NCI-H774 (cell line): ENCODE measurements around the gene ACRV1.
"Not testable (repeated sequence)": the region's sequence is repeated elsewhere in the genome, so short reads cannot be mapped to it uniquely, and the experiment has no call there.

Source experiments
- DNase-seq: peaks from one replicate; lab custom pipeline; 2025; lab: John Stamatoyannopoulos, UW

The ACRV1 gene, protein sequence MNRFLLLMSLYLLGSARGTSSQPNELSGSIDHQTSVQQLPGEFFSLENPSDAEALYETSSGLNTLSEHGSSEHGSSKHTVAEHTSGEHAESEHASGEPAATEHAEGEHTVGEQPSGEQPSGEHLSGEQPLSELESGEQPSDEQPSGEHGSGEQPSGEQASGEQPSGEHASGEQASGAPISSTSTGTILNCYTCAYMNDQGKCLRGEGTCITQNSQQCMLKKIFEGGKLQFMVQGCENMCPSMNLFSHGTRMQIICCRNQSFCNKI

DNA sequence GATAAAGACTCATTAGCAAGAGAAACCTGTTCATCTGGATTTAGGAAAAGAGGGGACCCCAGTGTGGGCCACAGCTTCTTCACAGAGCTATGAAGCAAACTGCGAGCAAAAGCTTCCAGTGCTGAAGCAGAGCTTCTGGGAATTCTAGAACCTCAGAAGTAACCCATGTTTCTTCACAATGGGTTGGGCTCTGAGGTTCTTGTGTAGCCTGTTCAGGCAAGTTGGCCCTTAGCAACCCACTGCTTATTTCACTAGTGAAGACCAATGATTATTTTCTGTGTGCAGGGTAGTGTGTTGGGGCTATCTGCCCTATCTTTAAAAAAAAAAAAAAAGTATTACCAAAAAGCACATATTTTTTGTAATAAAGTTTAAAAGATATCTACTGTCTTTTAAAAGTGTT is at the start of gene ACRV1:
TSS of gene ACRV1 (minus strand) at position 101 of the 400 bp plus-strand sequence. CDS start at position 34, 67 bp downstream.
- DNase-seq = no peak

DNA sequence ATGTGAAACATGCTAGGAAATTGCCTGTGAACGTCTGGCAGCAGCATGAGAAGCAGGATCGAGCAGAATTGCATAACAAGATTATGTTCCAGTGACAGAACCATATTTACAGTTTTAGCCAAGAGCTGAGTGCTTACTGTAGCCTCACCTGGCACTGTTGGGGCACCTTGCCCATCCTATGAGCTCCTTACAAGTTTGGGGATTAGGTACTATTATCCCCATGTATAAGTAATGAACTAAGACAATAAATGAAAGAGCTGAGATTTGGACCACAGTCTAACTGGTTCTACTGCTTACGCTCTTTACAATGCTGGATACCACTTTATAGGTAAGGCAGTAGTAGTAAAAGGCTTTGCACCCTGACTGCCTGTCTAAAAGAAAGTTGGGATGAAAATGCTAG is 48.3 kb upstream of the ACRV1 start:
- DNase-seq = no peak

DNA sequence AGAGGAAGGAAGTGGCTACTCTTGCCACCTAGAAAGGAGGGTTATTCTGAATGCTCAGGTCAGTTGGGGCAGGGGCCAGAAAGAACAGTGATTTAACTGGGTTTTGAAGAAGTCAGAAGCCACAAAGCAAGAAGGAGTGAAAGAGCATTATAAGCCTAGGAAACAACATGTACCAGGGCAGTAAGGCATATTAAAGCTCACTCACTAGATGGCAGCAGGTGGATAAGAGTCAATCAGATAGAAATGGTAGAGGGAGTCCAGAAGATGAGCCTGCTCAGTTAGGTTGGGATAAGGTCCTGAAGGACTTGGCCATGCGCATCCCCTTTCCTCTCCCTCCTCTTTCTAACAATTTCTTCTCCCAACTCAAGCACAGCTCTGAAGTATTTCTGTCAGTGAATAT is 43.5 kb upstream of the ACRV1 start:
- no peak for DNase-seq

DNA sequence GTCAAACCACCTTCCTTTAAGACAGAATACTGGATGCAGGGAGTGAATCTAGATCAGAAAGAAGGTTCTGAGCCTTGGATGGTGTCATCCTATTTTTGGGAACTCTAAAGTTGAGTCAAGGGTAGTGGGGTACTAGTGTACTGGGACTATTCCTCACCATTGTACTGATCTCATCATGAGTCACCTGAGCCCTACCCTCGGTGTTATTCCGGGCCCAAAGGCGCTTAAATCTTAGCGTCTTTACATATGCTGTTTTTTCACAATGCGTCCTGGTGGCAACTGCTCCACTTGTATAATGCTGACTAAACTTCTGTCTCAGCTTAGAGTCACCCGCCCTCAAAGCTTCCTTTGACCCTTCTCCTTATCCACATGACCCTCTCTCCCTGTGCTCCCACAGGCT is 40.1 kb upstream of the ACRV1 start:
- DNase-seq = no peak

DNA sequence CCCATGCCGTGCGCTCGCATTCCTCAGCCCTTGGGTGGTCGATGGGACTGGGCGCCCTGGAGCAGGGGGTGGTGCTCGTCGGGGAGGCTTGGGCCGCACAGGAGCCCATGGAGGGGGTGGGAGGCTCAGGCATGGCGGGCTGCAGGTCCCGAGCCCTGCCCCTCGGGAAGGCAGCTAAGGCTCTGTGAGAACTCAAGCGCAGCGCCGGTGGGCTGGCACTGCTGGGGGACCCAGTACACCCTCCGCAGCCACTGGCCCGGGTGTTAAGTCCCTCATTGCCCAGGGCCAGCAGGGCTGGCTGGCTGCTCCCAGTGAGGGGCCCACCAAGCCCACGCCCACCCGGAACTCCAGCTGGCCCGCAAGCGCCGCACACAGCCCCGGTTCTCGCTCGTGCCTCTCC is 24.0 kb upstream of the ACRV1 start:
- not testable (repeated sequence) for DNase-seq

DNA sequence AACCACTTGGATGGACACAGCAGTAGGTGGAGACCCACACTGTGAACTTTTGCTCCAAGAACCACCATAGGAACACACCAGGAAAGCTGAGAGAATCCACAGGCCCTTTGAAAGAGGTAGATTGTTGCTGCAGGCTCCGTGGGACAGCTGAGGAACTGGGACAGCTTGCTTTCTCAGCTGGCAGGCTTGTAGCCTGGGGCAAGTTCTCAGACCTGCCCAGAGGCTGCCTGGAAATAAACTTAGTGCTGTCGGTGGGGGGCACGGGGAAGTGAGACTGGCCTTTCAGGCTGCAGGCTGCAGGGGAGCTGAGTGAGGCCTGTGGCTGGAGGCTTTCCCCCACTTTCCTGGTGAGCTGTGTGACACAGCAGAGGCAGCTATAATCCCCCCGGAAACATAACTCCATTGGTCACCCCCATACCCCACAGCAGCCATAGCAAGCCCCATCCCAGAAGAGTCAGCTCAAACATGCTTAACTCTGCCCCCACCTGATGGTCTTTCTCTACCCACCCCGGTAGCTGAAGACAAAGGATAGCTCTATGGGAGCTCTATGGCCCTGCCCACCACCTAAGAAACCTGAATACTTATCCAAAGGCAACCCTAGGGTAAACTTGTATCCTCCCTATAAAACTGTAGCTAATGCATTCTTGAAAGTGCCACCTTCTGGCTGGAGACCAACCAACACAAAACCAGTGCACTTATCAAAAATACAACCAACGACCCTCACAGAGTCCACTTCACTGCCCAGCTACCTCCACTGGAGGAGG is 21.4 kb upstream of the ACRV1 start:
- no peak for DNase-seq

DNA sequence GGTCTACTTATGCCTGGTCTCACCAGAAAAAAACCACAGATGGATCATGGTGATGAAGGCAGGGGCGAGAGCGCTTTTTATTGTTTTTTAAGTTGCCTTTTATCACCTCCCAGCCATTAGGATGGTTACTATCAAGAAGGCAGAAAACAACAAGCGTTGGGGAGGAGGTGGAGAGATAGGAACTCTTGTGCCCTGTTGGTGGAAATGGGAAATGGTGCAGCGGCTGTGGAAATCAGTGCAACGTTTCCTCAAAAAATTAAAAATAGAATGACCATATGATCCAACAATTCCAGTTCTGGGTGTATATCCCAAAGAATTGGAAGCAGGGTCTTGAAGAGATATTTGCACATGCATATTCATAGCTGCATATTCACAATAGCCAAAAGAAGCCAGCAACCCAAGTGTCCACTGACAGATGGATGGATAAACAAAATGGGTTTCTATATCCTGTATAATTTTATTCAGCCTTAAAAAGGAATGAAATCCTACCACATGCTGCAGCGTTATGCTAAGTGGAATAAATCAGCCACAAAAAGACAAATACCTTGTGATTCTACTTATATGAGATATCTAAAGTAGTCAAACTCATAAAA is 20.5 kb upstream of the ACRV1 start:
- DNase-seq = no peak

DNA sequence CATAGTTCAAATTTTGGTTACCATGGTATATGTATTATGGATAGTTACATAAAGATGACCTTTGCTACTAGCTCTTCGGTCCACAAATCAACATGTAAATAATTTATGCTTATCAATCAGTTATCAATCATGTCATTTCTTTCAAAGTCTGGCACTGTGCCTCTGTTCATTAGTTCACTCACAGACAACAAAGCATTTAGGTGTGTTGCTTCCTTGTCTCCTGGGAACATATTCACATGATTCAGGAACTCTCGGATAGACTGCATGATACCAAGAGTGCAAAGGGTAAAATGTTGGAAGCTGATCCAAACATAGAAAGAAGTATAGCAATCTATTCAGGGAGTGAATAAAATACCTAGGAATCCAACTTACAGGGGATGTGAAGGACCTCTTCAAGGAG is 14.3 kb upstream of the ACRV1 start:
- no peak for DNase-seq

DNA sequence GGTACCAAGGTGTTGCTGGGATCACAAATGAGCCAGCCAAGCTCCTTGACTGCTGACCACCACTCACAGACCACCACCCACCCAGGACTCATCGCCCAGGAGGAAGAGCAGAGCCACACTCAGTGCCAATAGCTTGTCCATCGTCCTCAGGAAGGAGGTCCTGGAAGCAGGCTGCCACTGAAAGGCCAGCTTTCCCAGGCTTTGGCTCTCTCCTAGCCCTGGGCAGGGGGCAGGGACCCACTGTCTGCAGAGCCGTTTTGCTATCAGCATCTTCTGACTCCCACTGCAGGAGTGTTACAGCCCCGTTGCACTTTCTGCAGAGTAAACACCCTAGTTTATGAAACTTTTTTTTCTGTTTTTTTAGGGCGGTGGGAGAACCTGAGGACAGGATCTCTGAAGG is 12.2 kb upstream of the ACRV1 start:
- no peak for DNase-seq

DNA sequence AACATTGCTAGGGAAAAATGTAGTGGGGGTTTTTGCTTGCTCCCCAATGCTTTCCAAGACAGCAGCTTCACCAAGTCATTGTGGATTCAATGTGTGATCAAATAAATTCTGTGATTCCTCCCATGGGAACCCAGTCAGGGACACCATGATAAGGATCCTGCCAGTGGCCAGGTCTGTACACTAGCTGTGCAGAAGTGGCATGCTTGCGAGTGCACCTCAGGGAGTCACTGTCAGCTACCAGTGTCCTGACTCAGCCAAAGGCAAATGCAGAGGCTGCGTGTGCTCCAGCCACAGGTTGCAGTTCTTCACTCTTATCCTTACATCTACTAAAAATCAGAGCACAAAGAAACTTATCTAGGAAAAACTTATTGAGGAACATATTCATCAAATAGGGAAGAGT is 9.4 kb upstream of the ACRV1 start:
- DNase-seq = no peak

DNA sequence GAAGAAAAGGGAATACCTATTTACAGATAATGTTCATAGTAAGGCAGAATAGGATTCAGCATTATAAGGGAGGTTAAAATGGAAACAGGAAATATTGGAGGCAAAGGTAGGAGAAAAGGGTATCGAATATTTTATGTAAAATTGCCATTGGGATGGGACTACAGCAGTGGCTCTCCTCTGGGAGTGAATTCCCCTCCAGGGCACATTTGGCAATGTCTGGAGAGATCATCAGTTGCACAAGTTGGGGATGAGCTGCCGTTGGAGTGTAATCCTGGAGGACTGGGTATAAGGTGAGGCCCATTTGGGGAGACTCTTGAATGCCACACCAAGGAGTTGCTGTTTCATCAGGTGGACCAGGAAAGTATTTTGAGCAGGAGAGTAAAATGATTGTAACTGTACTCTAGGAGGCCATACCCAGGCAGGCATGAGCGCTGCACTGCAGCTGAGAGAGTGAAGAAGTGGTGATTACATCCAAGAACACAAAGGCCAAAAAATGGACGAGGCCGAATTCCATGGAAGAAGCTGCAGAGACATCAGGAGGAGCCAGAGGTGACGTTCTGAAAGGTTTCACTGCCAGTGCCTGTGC is 8.7 kb upstream of the ACRV1 start:
- no peak for DNase-seq

DNA sequence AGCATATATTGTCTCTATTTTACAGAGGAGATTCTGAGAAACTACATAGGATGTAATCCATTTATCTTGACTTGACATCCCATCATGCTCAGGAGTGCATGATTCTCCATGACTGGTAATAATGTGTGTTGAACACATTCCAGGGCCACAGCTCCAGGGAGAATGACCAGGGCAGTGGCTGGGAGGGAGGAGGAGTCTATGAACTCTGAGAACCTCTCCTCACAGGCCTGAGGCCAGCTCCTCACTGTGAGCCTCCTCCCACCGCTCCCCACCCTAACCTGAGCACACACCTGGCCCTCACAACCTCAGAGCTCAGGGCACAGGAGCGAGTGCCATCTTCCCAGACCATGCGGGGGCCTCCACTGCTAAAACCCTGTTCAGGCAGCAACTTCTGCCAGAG is 8.0 kb upstream of the ACRV1 start:
- no peak for DNase-seq

DNA sequence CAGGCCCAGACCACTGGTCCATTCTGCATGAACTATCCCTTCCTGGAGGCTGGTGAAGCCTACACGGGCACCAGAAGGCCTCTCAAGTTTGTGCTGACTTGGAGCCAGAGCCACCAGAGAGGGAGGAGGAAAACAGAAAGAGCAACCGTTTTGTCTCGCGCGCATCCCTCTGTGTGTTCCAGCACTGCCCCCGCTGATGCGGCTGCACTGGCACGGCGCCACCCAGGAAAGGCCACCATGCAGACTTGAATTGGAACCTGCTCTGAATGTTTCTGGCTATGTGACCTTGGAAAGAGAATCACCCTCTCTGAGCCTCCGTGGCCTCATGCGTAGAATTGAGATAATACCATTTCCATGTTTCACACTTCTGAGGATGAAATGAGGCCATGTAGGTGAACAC is 7.4 kb upstream of the ACRV1 start:
- DNase-seq = no peak

DNA sequence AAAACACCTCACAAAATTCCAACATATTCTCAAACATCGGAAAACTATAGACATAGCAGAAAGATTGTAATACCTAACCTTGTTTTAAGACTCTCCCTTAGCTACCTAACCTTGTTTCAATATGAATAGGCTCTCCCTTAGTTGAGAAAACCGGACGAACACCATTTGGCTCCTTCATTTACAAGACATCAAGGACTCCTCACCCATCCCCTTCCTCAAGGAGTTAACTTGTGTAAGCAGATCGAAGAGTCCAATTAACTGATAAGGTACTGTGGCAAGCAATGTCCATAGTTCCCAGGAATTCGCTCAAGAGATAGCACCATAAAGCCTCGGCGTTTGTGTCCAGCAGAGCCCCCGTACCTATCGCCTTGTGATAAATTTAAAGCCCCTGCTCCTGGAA is 4.6 kb upstream of the ACRV1 start:
- no peak for DNase-seq

DNA sequence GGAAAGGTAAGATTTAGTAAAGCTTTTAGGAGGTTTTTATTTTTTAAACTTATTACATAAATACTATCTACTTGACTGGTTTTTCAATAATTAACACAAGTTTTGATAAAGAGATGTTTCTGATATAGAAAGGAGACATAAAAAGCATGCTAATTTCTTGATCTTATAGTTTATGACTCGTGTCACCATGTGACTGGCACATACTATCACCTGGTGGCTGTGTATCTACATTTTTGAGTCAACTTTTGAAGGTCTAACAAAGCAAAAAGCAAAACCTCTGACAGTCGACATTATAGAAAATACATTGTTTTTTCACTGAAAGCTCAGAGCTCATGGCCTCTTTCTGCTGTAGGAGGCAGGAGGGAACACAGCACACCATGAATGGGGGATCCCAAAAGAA is 810 bp downstream of the ACRV1 start:
- no peak for DNase-seq

DNA sequence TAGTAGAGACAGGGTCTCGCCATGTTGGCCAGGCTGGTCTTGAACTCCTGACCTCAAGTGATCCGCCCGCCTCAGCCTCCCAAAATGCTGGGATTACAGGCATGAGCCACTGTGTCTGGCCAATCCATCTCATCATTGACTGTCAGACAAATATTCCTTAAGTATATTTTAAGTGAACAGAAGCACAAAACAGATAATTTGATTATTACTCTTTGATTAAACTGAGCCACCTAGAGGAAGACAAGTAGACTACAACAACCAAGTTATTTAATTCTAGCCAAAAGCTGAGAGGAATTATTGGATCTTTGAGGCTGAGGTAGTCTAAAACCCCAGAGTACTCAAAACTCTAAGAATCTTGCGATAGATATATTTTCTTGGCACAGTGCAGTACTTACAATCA is 1.2 kb downstream of the ACRV1 start:
- DNase-seq = no peak

DNA sequence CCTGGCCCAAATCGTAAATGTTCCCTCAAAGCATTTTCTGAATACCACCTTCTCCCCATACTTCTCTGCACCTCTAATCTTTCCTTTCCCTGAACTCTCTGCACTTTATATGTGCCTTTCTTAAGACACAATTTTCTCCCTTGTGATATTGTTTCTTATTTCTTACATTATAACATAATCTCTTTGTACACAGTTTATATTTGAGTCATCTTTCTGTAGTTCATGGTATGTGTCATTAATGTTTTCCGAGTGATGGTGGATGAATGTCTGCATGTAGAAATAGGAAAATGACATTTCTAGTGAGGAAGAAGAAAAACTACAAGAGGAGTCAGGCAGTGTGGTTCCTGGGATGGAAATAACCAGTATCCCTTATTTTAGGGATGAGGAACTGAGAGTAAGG is 5.5 kb downstream of the ACRV1 start:
- DNase-seq = no peak

DNA sequence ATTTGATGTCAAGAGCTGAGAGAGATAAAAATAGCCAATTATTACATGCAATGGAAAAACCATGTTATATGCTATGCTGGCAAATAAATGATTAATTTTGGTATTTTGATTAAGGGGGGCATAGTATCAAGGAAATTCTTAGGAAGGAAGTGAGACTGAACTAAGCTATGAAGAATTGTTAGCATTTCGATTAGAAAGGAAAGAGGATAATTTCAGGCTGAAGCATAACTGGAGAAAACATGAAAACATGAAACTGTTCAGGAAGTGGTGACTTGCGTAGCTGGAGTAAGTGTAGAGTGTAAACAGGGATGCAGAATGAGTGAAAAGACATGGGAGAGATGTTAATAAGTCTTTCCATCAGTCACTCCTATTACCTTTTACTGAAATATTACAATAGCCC is 6.4 kb downstream of the ACRV1 start:
- DNase-seq = no peak

DNA sequence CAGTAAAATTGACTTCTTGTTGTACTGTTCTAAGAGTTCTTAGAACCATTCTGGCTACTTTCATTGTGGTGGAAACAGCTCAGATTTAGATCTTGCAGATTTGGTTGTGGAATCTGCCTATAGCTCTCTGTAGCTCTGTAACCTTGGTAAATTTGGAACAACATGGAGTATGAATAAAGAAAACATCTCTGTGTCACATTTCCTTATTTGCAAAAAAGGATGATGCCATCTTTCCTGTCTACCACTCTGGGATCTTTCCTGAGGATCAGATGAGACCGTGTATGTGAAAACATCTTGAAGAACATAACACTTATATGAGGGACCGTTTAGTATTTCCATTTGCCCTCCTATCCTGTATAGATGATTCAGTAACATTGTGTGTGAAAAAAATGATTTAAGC is 9.1 kb downstream of the ACRV1 start:
- no peak for DNase-seq

DNA sequence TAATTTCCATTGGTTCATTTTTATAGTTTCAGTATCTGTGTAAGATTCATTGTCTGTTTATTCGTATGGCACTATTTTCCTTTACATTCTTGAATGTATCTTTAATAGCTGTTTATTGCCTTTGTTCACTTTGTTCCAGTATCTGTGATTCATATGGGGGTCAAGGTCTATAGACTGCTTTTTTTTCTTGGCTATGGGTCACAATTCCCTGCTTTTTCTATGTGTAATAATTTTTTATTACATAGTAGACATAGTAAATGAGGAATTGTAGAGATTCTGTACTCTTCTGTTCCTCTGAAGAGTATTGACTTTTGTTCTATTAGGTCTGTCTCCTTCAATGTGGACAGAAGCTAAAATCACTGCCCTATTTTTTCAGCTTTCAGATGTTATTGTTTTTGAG is 10.5 kb downstream of the ACRV1 start:
- DNase-seq = no peak

DNA sequence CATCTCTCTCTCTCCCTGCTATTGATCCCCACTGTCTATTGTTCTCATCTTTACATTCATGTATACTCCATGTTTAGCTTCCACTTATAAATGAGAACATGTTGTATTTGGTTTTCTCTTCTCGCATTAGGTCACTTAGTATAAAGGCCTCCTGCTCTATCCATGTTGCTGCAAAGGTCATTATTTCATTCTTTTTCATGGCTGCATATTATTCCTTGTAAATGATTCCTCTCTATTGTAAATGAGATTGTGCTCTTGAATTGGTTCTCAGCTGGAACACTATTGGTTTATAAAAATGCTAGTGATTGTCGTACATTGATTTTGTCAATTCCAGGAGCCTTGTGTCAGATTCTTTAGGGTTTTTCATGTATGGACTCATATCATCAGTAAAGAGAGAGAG is 13.5 kb downstream of the ACRV1 start:
- DNase-seq = no peak

DNA sequence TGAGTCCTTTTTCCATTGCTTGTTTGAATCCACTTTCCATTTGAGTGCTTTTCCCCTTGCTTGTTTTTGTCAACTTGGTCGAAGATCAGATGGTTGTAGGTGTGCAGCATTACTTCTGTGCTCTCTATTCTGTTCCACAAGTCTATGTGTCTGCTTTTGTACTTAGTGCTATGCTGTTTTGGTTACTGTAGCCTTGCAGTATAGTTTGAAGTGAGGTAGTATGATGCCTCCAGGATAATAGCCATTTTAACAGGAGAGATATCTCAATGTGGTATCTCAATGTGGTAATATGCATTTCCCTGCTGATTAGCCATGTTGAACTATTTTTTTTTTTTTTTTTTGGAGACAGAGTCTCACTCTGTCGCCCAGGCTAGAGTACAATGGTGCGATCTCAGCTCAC is 16.7 kb downstream of the ACRV1 start:
- DNase-seq = no peak

DNA sequence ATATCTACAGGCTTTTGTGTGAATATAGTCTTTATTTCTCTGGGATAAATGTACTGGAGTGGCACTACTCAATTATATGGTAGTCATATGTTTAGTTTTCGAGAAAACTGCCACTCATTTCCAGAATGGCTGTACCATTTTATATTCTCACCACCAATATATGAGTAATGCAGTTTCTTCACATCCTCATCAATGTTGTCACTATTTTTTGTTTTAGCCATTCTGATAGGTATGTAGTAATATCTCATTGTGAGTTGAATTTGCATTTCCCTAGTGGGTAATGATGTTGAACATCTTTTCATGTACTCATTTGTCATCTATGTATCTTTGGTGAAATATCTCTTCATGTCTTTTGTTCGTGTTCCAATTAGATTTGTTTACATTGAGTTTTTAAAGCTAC is 18.0 kb downstream of the ACRV1 start:
- DNase-seq = no peak
